ENCODE results near the gene TTC33. TPM values are rescaled to one million over a fixed set of nuclear protein-coding genes. Genes with fewer than 3 reads are reported as not detected.

The TTC33 gene
- total and polyA plus RNA-seq, 2 of the 4 experiments (the other 2 are of a cell fraction) = 3.1 to 8.1 TPM

DNA sequence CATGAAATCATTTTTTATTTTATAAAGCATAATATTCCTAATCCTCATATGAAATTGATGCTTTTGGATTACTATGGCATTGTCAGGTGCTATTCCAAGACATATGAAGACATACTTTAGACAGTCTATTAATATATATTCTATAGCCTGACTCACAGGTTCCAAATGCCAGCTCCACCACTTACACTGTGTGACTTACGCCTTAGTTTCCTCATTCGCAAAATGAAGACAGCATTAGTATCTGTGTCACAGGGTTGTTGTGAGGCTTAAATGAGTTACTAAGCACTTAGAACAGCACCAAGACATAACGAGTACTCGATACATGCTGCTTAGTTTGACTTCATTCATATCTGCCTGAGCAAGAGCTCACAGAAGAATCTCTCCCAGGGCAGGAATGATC lies 208.2 kb downstream of the TTC33 start:
- H4K8ac ChIP-seq (ENCODE audit: low read depth in 2 of 2, low read length in 2 of 2) = no peak overlapping the region
- ATAC-seq (ENCODE audit: low read depth) = no peak

More for the DNA sequence above, 208.2 kb downstream of the TTC33 start:
- H3K4me1 ChIP-seq (ENCODE audit: control insufficient read depth, insufficient read depth, low read length) = peaks cover 7% of the 10 kb centered on the region
- H3K56ac ChIP-seq (ENCODE audit: extremely low read depth, insufficient read depth, low read length) = no peak overlapping the region
- H2AFZ ChIP-seq (replicated peaks; ENCODE audit: low read length, poor library complexity) = no peak overlapping the region
- no peak overlapping the region for H2BK120ac ChIP-seq (ENCODE audit: low read depth, low read length)
- intact Hi-C loops (cut with micrococcal nuclease) = no loop called here
- in situ Hi-C loops (cut with MboI; ENCODE audit: low sequenced_read_pairs) = no loop called here
- peak overlapping the region; percentile 65; the same call in 1 of the 2 replicates for H2AK5ac ChIP-seq (ENCODE audit: low read depth, low read length)
- DNase-seq = no peak
- peak overlapping the region; percentile 88; the same call in 2 of the 3 replicates for H2BK15ac ChIP-seq (ENCODE audit: low read depth, low read length)
- no peak overlapping the region for H4K5ac ChIP-seq (ENCODE audit: low read depth, low read length)
- no peaks in the 10 kb centered on the region for H3K79me1 ChIP-seq (ENCODE audit: low read depth in 1 of 2, low read length in 2 of 2)
- H3K23ac ChIP-seq (ENCODE audit: low read depth, low read length) = no peak overlapping the region
- peak overlapping the region; percentile 32; the same call in 1 of the 2 replicates for H4K91ac ChIP-seq (ENCODE audit: insufficient read depth, low read depth, low read length)
- no peak overlapping the region for H2BK20ac ChIP-seq (ENCODE audit: low read depth, low read length)
- no peak overlapping the region for H3K4me3 ChIP-seq (ENCODE audit: insufficient read depth, low read depth, low read length)
- no peaks in the 10 kb centered on the region for H3K9me3 ChIP-seq (ENCODE audit: control insufficient read depth, insufficient read depth, low read length)
- H3K36me3 ChIP-seq (ENCODE audit: control insufficient read depth, insufficient read depth, low read length) = no peaks in the 10 kb centered on the region
- WGBS, 2 experiments (ENCODE audit: extremely low coverage in 2 of 2, insufficient read length in 1 of 2) = no CpG with 5 or more reads among the region's 4 CpGs
- TF ChIP-seq NFE2L2 (IDR thresholded peaks at IDR 0.05; ENCODE audit: low read depth, low read length) (no peak), RCOR1 (IDR thresholded peaks at IDR 0.05; ENCODE audit: insufficient replicate concordance, low read length) (no peak), CHD1 (IDR thresholded peaks at IDR 0.05; ENCODE audit: low read depth, low read length) (no peak), RAD21 (IDR thresholded peaks at IDR 0.05; ENCODE audit: low read length) (no peak), MXI1 (IDR thresholded peaks at IDR 0.05; ENCODE audit: borderline replicate concordance, low read depth, low read length) (no peak), FOS (IDR thresholded peaks at IDR 0.05; ENCODE audit: low read depth, low read length) (no peak), RFX5 (IDR thresholded peaks at IDR 0.05; ENCODE audit: low read depth, low read length) (no peak), CEBPB (IDR thresholded peaks at IDR 0.05; ENCODE audit: low read depth, low read length) (no peak)
- TF ChIP-seq, protein P1, sequence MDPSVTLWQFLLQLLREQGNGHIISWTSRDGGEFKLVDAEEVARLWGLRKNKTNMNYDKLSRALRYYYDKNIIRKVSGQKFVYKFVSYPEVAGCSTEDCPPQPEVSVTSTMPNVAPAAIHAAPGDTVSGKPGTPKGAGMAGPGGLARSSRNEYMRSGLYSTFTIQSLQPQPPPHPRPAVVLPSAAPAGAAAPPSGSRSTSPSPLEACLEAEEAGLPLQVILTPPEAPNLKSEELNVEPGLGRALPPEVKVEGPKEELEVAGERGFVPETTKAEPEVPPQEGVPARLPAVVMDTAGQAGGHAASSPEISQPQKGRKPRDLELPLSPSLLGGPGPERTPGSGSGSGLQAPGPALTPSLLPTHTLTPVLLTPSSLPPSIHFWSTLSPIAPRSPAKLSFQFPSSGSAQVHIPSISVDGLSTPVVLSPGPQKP (IDR thresholded peaks at IDR 0.05; ENCODE audit: borderline replicate concordance, low read depth, low read length) = no peak
- peaks cover 3% of the 10 kb centered on the region; the same call in 1 of the 2 replicates for H3K9me1 ChIP-seq (ENCODE audit: insufficient read depth, low read length)
- no peaks in the 10 kb centered on the region for H3K27me3 ChIP-seq (ENCODE audit: control insufficient read depth, insufficient read depth, low read length)
- POLR2A ChIA-PET (ENCODE audit: unreplicated experiment) = no interaction called here
- H3K18ac ChIP-seq (ENCODE audit: low read depth, low read length) = peak overlapping the region; percentile 65; the same call in 1 of the 2 replicates
- H2AK9ac ChIP-seq (replicated peaks; ENCODE audit: low read depth, low read length, poor library complexity) = no peak overlapping the region
- CTCF ChIA-PET = no interaction called here
- dilution Hi-C loops (cut with HindIII; ENCODE audit: low sequenced_read_pairs, unreplicated experiment) = no loop called here
- no TSS peak for BruUV-seq (replicated peaks)
- no peak overlapping the region for H3K9ac ChIP-seq (ENCODE audit: low read depth, low read length)
- H3K14ac ChIP-seq (replicated peaks; ENCODE audit: low read depth, low read length) = 0 out of 2 replicates have a peak overlapping the region, but pooled peaks have one; percentile 66
- no peaks in the 10 kb centered on the region for H4K20me1 ChIP-seq (ENCODE audit: insufficient read depth, low read length)
- H3K27ac ChIP-seq (ENCODE audit: insufficient read depth, low read length) = no peak overlapping the region
- H3K4ac ChIP-seq (ENCODE audit: low read depth, low read length) = peak overlapping the region; percentile 42; the same call in 1 of the 2 replicates
- H2BK5ac ChIP-seq (ENCODE audit: low read depth, low read length, poor library complexity, severe bottlenecking) = no peak overlapping the region
- no peak overlapping the region for H3K4me2 ChIP-seq (ENCODE audit: low read depth, low read length)

All from IMR-90 (cell line).